GM13977 (cell line): ENCODE measurements around the gene NME4.

Source experiments
- DNase-seq: peaks from one replicate; pipeline ENCODE4 v3.0.0; 2012; ENCODE audit warnings: low spot score
- in situ Hi-C: fragments of 300-500 bp; cut with MboI; formaldehyde crosslinking; loops from one replicate; pipeline ENCODE4 v1.12.0; 2022; ENCODE audit warnings: low sequenced_read_pairs, low pct_unique_long_range_greater_than_20kb, mixed read lengths, inconsistent platforms; ENCODE audit not compliant: unreplicated experiment
- TF ChIP-seq, protein P1 (sequence below): IDR thresholded peaks from 2 replicates; pipeline ENCODE4 v1.5.1; 2012; ENCODE audit warnings: mild to moderate bottlenecking, control low read depth; ENCODE audit not compliant: insufficient read depth; ENCODE audit errors: extremely low read depth, missing control alignments

The NME4 gene

GRCh38 chr16:368388-369158 is 28.4 kb upstream of the NME4 start:
- DNase-seq, result no peak
- TF ChIP-seq, protein P1, sequence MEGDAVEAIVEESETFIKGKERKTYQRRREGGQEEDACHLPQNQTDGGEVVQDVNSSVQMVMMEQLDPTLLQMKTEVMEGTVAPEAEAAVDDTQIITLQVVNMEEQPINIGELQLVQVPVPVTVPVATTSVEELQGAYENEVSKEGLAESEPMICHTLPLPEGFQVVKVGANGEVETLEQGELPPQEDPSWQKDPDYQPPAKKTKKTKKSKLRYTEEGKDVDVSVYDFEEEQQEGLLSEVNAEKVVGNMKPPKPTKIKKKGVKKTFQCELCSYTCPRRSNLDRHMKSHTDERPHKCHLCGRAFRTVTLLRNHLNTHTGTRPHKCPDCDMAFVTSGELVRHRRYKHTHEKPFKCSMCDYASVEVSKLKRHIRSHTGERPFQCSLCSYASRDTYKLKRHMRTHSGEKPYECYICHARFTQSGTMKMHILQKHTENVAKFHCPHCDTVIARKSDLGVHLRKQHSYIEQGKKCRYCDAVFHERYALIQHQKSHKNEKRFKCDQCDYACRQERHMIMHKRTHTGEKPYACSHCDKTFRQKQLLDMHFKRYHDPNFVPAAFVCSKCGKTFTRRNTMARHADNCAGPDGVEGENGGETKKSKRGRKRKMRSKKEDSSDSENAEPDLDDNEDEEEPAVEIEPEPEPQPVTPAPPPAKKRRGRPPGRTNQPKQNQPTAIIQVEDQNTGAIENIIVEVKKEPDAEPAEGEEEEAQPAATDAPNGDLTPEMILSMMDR, result no peak
- in situ Hi-C loops, result no loop called here

DNA sequence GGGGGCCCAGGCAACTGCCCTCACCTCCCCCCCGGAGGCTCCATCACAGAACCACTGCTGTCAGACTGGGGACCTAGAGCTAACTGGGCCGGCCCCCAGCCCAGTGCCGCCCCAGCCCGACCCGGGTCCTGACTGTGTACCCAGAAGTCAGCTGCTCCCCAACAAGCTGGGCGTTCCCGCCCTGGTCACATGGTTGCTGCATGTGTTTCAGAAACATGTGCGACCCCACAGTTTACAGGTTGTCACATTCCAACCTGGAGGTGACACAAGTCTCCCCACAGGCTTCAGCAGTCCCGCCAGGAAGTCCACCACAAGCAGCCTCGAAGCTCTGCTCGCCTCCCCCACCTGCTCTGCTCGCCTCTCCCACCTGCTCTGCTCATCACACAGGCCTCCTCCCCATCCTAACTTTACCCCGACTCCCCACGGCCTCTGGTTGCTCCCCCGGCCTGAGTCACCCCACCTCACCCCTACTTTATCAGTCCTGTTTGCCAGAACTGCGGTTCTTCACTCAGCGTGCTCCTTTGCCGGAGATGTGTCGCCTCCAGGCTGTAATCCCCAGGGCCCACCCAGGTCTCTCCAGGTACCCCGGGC is 27.6 kb upstream of the NME4 start:
- in situ Hi-C loops, result no loop called here
- TF ChIP-seq, protein P1, result no peak

GRCh38 chr16:369866-370436 is 27.0 kb upstream of the NME4 start:
- in situ Hi-C loops, result no loop called here
- TF ChIP-seq, protein P1, result no peak
- DNase-seq, result no peak

More for the DNA sequence above, 27.6 kb upstream of the NME4 start:
- no peak for DNase-seq

DNA sequence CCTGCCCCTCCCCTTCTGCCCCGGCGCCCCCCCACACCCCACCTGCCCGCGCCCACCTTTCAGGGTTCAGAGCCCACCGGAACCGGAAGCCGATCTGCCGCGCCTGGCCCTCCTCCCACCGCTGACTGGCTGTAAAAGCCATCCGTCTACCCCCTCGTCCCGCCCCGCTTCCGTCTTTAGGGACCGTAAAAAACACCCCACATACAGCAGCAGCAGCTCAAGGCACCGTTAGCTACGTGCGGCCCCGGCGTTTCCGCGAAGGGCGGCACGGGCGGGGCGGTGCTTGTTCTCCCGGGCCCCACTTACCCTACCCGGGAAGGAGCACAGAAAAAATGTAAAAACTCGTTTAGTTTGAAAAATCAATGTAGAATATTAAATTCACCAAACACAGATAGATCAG is 26.6 kb upstream of the NME4 start, which contains the start of gene MRPL28:
Gene MRPL28, minus strand, starts transcription at position 96 of the 400 bp plus-strand sequence. CDS start 320 bp downstream, outside the sequence.
- in situ Hi-C loops, result no loop called here
- peak; percentile 99 for DNase-seq
- TF ChIP-seq, protein P1, result no peak

DNA sequence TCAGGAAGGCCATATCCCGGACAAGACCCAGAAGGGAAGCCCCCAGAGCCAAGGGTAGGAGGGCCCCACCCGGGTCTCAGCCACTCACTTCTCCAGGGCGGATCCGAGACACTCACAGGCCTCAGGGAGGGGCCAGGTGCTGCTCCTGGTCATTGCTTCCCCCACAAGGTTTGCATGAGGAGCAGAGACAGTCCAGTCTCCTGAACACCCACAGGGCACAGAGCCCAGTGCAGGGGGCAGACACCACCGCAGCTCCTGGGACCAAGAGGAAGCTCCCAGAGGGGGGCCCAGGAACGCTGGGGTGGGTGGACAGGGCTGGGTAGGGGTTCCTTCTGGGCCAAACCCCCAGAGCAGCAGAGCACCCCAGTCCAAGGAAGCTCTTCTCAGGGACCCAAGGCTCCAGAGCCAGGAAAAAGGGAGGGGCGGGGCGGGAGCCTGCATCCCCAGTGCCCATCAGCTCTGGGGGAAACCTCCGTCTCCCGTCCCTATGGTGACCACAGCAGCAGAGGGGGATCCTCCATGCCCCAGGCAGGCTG is 26.0 kb upstream of the NME4 start:
- in situ Hi-C loops, result no loop called here
- DNase-seq, result no peak
- TF ChIP-seq, protein P1, result no peak

GRCh38 chr16:371515-372301 is 25.3 kb upstream of the NME4 start:
- in situ Hi-C loops, result no loop called here
- no peak for DNase-seq
- TF ChIP-seq, protein P1, result no peak
